ENCODE data around the gene IL17F. TPM values are rescaled to one million over a fixed set of nuclear protein-coding genes. Genes with fewer than 3 reads are reported as not detected.
"Not testable (repeated sequence)": the region's sequence is repeated elsewhere in the genome, so short reads cannot be mapped to it uniquely, and the experiment has no call there.

Gene IL17F
- total RNA-seq, 1 donor from 2014 or later, result not detected

- DNase-seq, result no peak
Observed at GRCh38 chr6:52243282-52243893, 912 bp downstream of the IL17F start.

GRCh38 chr6:52241819-52242218, 2.5 kb downstream of the IL17F start:
- no peak for DNase-seq

- DNase-seq, result no peak
Observed at GRCh38 chr6:52233975-52234823, 10.1 kb downstream of the IL17F start.

- DNase-seq, result no peak
Observed at GRCh38 chr6:52233005-52233404, 11.3 kb downstream of the IL17F start.

- no peak for DNase-seq
Observed at GRCh38 chr6:52231406-52232127, 12.7 kb downstream of the IL17F start.

- no peak for DNase-seq
Observed at GRCh38 chr6:52230685-52231084, 13.6 kb downstream of the IL17F start.

- DNase-seq, result no peak
Observed at GRCh38 chr6:52227495-52227894, 16.8 kb downstream of the IL17F start.

GRCh38 chr6:52221302-52221701, 23.0 kb downstream of the IL17F start:
- DNase-seq, result no peak

GRCh38 chr6:52217761-52218160, 26.5 kb downstream of the IL17F start:
- DNase-seq, result no peak

GRCh38 chr6:52216932-52217575, 27.2 kb downstream of the IL17F start:
- no peak for DNase-seq

GRCh38 chr6:52215787-52216186, 28.5 kb downstream of the IL17F start:
- DNase-seq, result no peak

GRCh38 chr6:52213127-52213526, 31.2 kb downstream of the IL17F start:
- DNase-seq, result no peak

GRCh38 chr6:52210227-52210626, 34.1 kb downstream of the IL17F start:
- no peak for DNase-seq

GRCh38 chr6:52209770-52210169, 34.5 kb downstream of the IL17F start:
- no peak for DNase-seq

- no peak for DNase-seq
Observed at GRCh38 chr6:52208612-52209011, 35.7 kb downstream of the IL17F start.

- no peak for DNase-seq
Observed at GRCh38 chr6:52207066-52207465, 37.2 kb downstream of the IL17F start.

GRCh38 chr6:52201493-52201892, 42.8 kb downstream of the IL17F start:
- DNase-seq, result no peak

- DNase-seq, result no peak
Observed at GRCh38 chr6:52201046-52201445, 43.3 kb downstream of the IL17F start.

GRCh38 chr6:52200088-52200487, 44.2 kb downstream of the IL17F start:
- not testable (repeated sequence) for DNase-seq

- DNase-seq, result no peak
Observed at GRCh38 chr6:52195886-52196285, 48.4 kb downstream of the IL17F start.

- DNase-seq, result no peak
Observed at GRCh38 chr6:52191824-52192223, 52.5 kb downstream of the IL17F start.

GRCh38 chr6:52190409-52190808, 53.9 kb downstream of the IL17F start:
- no peak for DNase-seq

GRCh38 chr6:52189974-52190373, 54.3 kb downstream of the IL17F start:
- no peak for DNase-seq
